Anterior cingulate cortex (tissue), 58 donors: ENCODE results near the gene ZSCAN5C.
"Not testable (repeated sequence)": the region's sequence is repeated elsewhere in the genome, so short reads cannot be mapped to it uniquely, and the experiment has no call there.

Experiments
- DNase-seq, 58 donors: peaks; one replicate each; lab custom pipeline; 2025; lab: John Stamatoyannopoulos, UW

The ZSCAN5C gene

GRCh38 chr19:56191115-56191514, 11.0 kb upstream of the ZSCAN5C start:
- DNase-seq = no peak

DNA sequence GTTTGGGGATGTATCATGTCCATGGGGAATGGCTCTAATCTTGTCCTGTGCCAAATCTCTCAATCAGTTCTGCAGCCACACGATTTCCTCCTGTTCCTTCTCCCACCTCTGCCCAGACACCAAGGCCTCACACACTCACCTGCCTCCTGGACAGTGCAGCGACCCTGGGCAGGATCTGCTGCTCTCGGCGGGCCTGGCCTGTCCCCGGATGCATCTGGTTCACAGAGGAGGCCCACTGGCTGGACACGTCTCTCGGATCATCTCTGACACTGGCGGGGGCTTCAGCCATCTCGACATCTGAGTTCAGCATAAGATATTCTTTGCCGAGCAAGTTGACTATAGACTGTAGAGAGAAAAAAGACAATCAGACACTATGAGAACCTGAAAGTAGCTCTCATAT, 10.4 kb upstream of the ZSCAN5C start:
- no peak for DNase-seq

DNA sequence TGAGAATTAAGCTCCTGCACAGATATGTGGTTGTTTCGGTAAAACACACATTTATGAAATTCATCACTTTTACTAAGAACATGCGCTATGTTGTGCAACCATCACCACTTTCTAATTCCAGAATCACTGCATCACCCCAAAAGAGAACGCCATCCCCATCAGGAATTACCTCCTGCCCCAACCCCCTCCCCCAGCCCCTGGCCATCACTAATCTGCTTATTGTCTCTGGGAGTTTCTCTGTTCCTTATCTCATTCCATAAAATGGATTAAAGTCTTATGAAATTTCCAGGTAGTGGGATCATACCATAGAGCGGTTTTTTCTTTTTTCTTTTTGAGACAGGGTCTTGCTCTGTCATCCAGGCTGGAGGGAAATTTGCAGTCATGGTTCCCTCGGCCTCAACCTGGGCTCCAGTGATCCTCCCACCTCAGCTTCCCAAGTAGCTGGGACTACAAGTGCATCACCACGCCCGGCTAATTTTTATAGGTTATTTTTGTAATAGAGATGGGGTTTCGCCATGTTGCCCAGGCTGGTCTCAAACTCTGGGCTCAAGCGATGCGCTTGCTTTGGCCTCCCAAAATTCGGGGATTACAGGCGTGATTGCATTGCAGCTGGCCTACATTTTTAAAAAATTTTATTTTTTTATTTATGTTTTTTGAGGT, 8.0 kb upstream of the ZSCAN5C start:
- DNase-seq = no peak

GRCh38 chr19:56197646-56198045, 4.4 kb upstream of the ZSCAN5C start, which contains the start of gene ZSCAN5B:
ZSCAN5B (minus strand) TSS chr19:56197783; CDS start chr19:56193052, 4,731 bp downstream.
- DNase-seq = not testable (repeated sequence)

DNA sequence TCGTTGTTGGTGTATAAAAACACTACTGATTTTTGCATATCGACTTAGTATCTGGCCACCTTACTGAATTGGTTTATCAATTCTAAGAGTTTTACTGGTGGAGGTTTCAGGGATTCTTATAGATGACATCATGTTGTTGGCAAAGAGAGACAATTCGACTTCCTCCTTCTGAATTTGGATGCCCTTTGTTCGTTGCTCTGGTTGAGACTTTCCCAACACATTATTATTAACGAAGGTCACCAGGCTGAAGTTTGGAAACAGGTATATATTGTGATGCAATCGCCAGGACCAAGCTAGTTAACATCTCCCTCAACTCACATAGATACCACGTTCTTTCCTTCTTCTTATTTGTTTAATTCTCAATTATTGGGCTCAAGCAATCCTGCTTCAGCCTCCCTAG, 2.4 kb upstream of the ZSCAN5C start:
- no peak for DNase-seq

GRCh38 chr19:56207581-56207980, 5.5 kb downstream of the ZSCAN5C start:
- not testable (repeated sequence) for DNase-seq

GRCh38 chr19:56209091-56209490, 7.0 kb downstream of the ZSCAN5C start:
- DNase-seq = no peak

GRCh38 chr19:56210036-56210435, 8.0 kb downstream of the ZSCAN5C start:
- DNase-seq = not testable (repeated sequence)

GRCh38 chr19:56211718-56212117, 9.6 kb downstream of the ZSCAN5C start:
- DNase-seq = no peak

- DNase-seq = peak in 5 of 58 donors; percentile 1 to 22 (median 3)
Measured at GRCh38 chr19:56217039-56217949, 15.2 kb downstream of the ZSCAN5C start.

GRCh38 chr19:56218961-56219360, 16.9 kb downstream of the ZSCAN5C start:
- DNase-seq = no peak

DNA sequence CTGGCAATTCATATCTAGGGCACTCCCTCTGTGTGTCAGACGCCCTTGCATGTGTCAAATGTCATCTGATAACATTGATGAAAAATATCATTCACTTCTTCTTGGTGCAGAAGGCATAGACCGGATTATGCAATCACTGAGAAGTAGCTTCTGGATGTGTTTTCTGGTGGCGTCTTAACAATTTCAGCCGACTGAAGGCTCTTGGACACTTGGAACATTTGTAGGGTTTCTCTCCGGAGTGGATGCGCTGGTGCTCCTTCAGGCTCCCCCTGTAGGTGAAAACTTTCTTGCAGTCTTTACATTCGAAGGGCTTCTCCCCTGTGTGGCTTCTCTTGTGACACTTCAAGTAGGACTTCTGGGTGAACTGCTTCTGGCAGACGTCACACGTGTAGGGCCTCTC, 19.4 kb downstream of the ZSCAN5C start:
- DNase-seq = not testable (repeated sequence)

GRCh38 chr19:56221851-56222250, 19.8 kb downstream of the ZSCAN5C start:
- no peak for DNase-seq

GRCh38 chr19:56222901-56223300, 20.8 kb downstream of the ZSCAN5C start:
- no peak for DNase-seq

- DNase-seq = no peak
Measured at GRCh38 chr19:56223481-56223880, 21.4 kb downstream of the ZSCAN5C start.

- DNase-seq = no peak
Measured at GRCh38 chr19:56245121-56245740, 43.2 kb downstream of the ZSCAN5C start.

DNA sequence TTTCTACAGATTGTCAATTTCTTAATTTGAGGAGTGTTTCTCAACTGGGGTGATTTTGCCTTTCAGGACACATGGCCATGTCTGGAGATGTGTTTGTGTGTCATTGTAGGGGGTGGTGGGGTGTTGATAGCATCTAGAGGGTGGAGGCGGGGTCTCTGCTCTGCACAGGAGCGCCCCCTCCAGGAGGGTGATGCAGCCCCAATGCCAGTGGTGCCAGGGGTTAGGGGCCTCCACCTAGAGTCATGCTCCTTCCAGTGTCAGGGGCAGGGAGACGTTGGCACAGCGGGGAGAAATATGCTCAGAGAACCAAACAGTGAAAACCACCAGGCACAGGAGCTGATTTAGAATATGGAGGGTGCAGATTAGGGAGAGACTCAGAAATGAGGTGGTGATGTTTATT, 43.7 kb downstream of the ZSCAN5C start:
- not testable (repeated sequence) for DNase-seq

- not testable (repeated sequence) for DNase-seq
Measured at GRCh38 chr19:56248736-56249338, 46.8 kb downstream of the ZSCAN5C start.

DNA sequence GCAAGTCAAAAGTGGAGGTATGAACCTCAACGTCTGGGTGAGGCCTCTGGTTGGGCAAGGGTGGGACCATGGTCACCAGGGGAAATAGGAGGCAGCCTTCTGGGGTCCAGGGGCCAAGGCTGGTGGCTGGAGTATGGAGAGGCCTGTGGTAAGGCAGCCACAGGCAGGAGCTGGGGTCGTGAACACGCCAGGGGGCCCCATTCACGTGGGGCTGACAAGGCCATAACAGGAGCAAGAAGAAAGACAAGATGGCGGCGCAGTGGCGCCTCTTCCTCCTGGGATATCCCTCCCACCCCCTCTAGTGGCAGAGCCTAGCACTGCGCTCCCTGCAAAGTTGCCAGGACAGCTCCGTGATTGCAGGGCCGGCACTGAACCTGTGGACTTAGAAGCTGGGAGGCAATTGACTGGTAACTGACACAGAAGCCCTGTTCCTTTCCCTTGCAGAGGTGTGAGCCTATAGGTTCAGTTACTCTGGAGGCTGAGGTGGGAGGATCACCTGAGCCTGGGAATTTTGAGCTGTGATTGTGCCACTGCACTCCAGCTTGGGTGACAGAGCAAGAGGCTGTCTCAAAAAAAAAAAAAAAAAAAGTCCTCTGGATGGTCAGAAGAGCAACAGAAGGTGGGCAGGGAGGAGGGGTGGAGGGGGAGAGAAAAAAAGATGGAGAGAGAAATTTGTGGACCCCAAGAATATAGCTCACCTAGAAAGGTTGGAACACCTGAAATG, 50.8 kb downstream of the ZSCAN5C start:
- peak in 40 of 58 donors; percentile 0 to 72 (median 10) for DNase-seq

DNA sequence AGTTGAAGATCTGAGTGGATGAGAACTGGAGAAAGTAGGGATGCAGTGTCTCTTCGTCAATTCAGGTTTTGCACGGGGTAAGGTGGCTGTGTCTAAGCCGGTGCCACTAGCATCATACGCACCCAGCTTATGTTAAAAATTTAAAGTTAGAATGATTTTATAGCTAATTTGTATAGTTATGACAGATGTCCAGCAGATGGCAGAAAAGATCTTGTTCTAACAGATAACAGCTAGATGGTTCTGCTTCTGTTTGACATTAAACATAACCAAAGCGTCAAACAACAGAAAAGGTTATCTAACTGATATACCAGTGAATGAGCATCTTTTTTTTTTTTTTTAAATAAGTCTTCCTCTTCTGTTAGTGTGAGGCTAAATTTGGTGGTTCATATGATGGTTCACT, 51.7 kb downstream of the ZSCAN5C start:
- DNase-seq = peak in 2 of 58 donors; percentile 20 to 47
